Breast epithelium (tissue), 4 donors: ENCODE measurements around the gene MAB21L1. TPM values are rescaled to one million over a fixed set of nuclear protein-coding genes. Genes with fewer than 3 reads are reported as not detected.

Experiments used
- DNase-seq, 2 donors: peaks; one replicate each; pipeline ENCODE4 v3.0.0-alpha.2; 2019; ENCODE audit warnings: low spot score in 2 of 2
- H3K27ac ChIP-seq, 2 donors: fragments of 200-600 bp; sonication (generic) in 1 of 2; one replicate each; pipeline ENCODE4 v1.5.1; 2016 to 2019; ENCODE audit warnings: mild to moderate bottlenecking in 1 of 2
- H3K27me3 ChIP-seq, 2 donors: fragments of 200-600 bp; sonication (generic) in 1 of 2; one replicate each; pipeline versions ENCODE4 v1.5.1 to v1.6.0; 2017 to 2019; ENCODE audit warnings: control low read depth in 1 of 2, mild to moderate bottlenecking in 1 of 2
- H3K36me3 ChIP-seq: fragments of 200-600 bp; one replicate; pipeline ENCODE4 v1.5.1; 2019
- H3K4me1 ChIP-seq, 2 donors: fragments of 200-600 bp; sonication (generic); one replicate each; pipeline ENCODE4 v1.5.1; 2016 to 2019; ENCODE audit warnings: control low read depth in 1 of 2
- H3K4me3 ChIP-seq, 3 donors: fragments of 200-600 bp; sonication (generic); 1 replicate in 2 of 3; 2 replicates in 1 of 3; pipeline ENCODE4 v1.5.1; 2016 to 2019; ENCODE audit warnings: mild to moderate bottlenecking in 3 of 3, moderate library complexity in 2 of 3
- H3K9me3 ChIP-seq, 2 donors: fragments of 200-600 bp; sonication (generic) in 1 of 2; one replicate each; pipeline ENCODE4 v1.5.1; 2016 to 2019; ENCODE audit warnings: control low read depth in 1 of 2
- CTCF ChIP-seq, 3 donors: fragments of 450-650 bp; IDR thresholded peaks; one replicate each; pipeline ENCODE4 v1.5.1; 2016 to 2017; ENCODE audit warnings: antibody characterized with exemption in 3 of 3, mild to moderate bottlenecking in 3 of 3, moderate library complexity in 3 of 3
- POLR2A ChIP-seq: fragments of 450-650 bp; IDR thresholded peaks from one replicate; pipeline ENCODE4 v1.6.1; 2016; ENCODE audit warnings: antibody characterized with exemption, mild to moderate bottlenecking, moderate library complexity
- POLR2AphosphoS5 ChIP-seq, 3 donors: sonication (generic); formaldehyde crosslinking; IDR thresholded peaks; one replicate each; pipeline ENCODE4 v1.6.1; 2017; ENCODE audit warnings: antibody characterized with exemption in 3 of 3
- intact Hi-C: fragments of 100-400 bp; cut with DNase I; formaldehyde crosslinking; loops from one replicate; pipeline ENCODE4 v1.15.1; 2023; ENCODE audit warnings: low total_unique reads
- total RNA-seq, 3 donors: library from RNA; depleted of rRNA; stranded (reverse); fragments of >200 nt; gene quantifications; one replicate each; pipeline ENCODE4 v1.1.0, GENCODE V29; 2016

The MAB21L1 gene
- total RNA-seq, 3 donors from 2014 or later: 7.7 to 12.0 (median 11.8) TPM

- H3K36me3 ChIP-seq: no peaks in the 10 kb centered on the region
- no peak overlapping the region for H3K27ac ChIP-seq
- H3K9me3 ChIP-seq: no peaks in the 10 kb centered on the region
- H3K4me3 ChIP-seq: no peak overlapping the region
- intact Hi-C loops: no loop called here
- H3K27me3 ChIP-seq: no peaks in the 10 kb centered on the region
- no peaks in the 10 kb centered on the region for H3K4me1 ChIP-seq
- TF ChIP-seq POLR2A (no peak), CTCF (IDR thresholded peaks at IDR 0.05) (no peak)
- DNase-seq: no peak
Observed at GRCh38 chr13:35514061-35514477, 37.6 kb upstream of the MAB21L1 start.

- no peaks in the 10 kb centered on the region for H3K9me3 ChIP-seq
- intact Hi-C loops: no loop called here
- H3K36me3 ChIP-seq: no peaks in the 10 kb centered on the region
- no peaks in the 10 kb centered on the region for H3K27me3 ChIP-seq
- H3K4me3 ChIP-seq: no peak overlapping the region
- no peak for TF ChIP-seq POLR2AphosphoS5 (IDR thresholded peaks at IDR 0.05)
- no peak for TF ChIP-seq POLR2A
- no peak for TF ChIP-seq CTCF (IDR thresholded peaks at IDR 0.05)
- no peaks in the 10 kb centered on the region for H3K4me1 ChIP-seq
- peak overlapping the region in 1 of 2 donors; percentile 20 for H3K27ac ChIP-seq
- no peak for DNase-seq
Observed at GRCh38 chr13:35512271-35512920, 35.9 kb upstream of the MAB21L1 start.

DNA sequence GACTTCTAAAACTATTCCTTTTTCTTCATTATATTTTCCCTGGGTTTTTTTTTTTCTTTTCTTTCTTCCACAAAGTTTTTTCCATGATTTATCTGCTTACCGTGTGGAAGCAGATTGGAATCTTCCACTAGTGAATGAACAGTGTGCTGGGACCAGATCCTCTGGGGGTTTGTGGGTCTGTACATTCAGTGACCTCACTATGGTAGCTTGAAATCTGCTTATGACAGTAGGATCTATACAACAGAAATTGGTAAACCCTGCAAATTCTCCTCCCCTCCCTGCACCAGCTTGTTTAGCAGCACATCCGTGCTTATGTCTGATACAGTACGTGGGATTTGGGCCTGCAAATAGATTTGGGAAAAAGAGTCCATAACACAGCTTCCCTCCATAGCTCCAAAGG is 26.0 kb upstream of the MAB21L1 start:
- H3K4me3 ChIP-seq: no peak overlapping the region
- H3K9me3 ChIP-seq: no peaks in the 10 kb centered on the region
- no peak for DNase-seq
- no peaks in the 10 kb centered on the region for H3K27me3 ChIP-seq
- no peaks in the 10 kb centered on the region for H3K36me3 ChIP-seq
- no peak overlapping the region for H3K27ac ChIP-seq
- intact Hi-C loops: no loop called here
- TF ChIP-seq POLR2A (no peak), CTCF (IDR thresholded peaks at IDR 0.05) (no peak), POLR2AphosphoS5 (IDR thresholded peaks at IDR 0.05) (no peak)
- H3K4me1 ChIP-seq: no peaks in the 10 kb centered on the region

- intact Hi-C loops: no loop called here
- Histone ChIP-seq H3K36me3 (no peaks in the 10 kb centered on the region), H3K27me3 (no peaks in the 10 kb centered on the region), H3K4me3 (no peak overlapping the region), H3K4me1 (no peaks in the 10 kb centered on the region), H3K9me3 (no peaks in the 10 kb centered on the region), H3K27ac (no peak overlapping the region)
- no peak for TF ChIP-seq POLR2A
- no peak for TF ChIP-seq CTCF (IDR thresholded peaks at IDR 0.05)
- TF ChIP-seq POLR2AphosphoS5 (IDR thresholded peaks at IDR 0.05): no peak
- DNase-seq: no peak
Observed at GRCh38 chr13:35501661-35502235, 25.3 kb upstream of the MAB21L1 start.

DNA sequence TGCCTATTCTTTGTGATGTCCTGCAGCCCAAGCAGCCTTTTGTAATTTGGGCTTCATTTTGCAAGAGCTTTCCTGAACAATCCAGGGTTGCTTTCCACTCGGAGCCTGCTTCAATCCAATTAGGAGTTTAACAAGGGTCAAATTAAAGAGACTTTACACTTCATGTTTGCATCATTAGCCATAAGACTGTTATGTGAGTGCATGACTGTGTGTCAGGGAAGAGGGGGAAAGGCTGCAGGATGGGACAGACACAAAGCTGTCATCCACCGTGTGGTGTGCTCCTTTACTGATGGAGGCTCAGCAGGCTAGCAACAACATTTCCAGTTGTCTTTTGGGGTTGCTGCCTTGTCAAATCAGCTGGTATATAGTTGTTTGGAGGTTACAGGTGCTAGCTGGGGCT is 23.7 kb upstream of the MAB21L1 start:
- no peaks in the 10 kb centered on the region for H3K27me3 ChIP-seq
- no peak overlapping the region for H3K27ac ChIP-seq
- TF ChIP-seq POLR2AphosphoS5 (IDR thresholded peaks at IDR 0.05) (no peak), POLR2A (no peak), CTCF (IDR thresholded peaks at IDR 0.05) (no peak)
- no peaks in the 10 kb centered on the region for H3K4me1 ChIP-seq
- H3K36me3 ChIP-seq: no peaks in the 10 kb centered on the region
- H3K4me3 ChIP-seq: no peak overlapping the region
- H3K9me3 ChIP-seq: no peaks in the 10 kb centered on the region
- intact Hi-C loops: no loop called here
- no peak for DNase-seq
